ENCODE measurements around the gene C16orf95.

GRCh38 chr16:87340198-87340597 is 23.0 kb upstream of the C16orf95 start:
- TF ChIP-seq EZH2 (IDR thresholded peaks at IDR 0.05; ENCODE audit: borderline replicate concordance) (no peak), CTCF (IDR thresholded peaks at IDR 0.05; ENCODE audit: poor library complexity) (no peak), EZH2phosphoT487 (IDR thresholded peaks at IDR 0.05; ENCODE audit: low read depth, severe bottlenecking, unreplicated experiment) (no peak)

Data from hepatocyte (in vitro differentiated cells).